ENCODE measurements around the gene TECPR1.

- TF ChIP-seq CTCF (IDR thresholded peaks at IDR 0.05; ENCODE audit: extremely low read depth in 1 of 2, insufficient read depth in 1 of 2, low read depth in 1 of 2, low read length in 2 of 2) (no peak), JUN (IDR thresholded peaks at IDR 0.05; ENCODE audit: borderline replicate concordance, insufficient read depth, insufficient read length, low read depth) (no peak), MAX (IDR thresholded peaks at IDR 0.05; ENCODE audit: insufficient read depth, insufficient read length) (no peak), POLR2AphosphoS5 (IDR thresholded peaks at IDR 0.05; ENCODE audit: insufficient read depth, low read depth, low read length) (no peak), POLR2A (IDR thresholded peaks at IDR 0.05; ENCODE audit: low read depth, low read length) (no peak), MYC (IDR thresholded peaks at IDR 0.05; ENCODE audit: low read depth, low read length) (no peak)
These were observed 37.9 kb downstream of the TECPR1 start for GRCh38 chr7:98213888-98214810.
